GM21737 (cell line): Measurements from ENCODE around the gene DIP2C.

Source experiments
- ATAC-seq: cut with Tn5 transposase; IDR thresholded peaks from one replicate; pipeline ENCODE4 v1.9.1; 2021; ENCODE audit warnings: mild to moderate bottlenecking, moderate library complexity; ENCODE audit not compliant: unreplicated experiment

The DIP2C gene

DNA sequence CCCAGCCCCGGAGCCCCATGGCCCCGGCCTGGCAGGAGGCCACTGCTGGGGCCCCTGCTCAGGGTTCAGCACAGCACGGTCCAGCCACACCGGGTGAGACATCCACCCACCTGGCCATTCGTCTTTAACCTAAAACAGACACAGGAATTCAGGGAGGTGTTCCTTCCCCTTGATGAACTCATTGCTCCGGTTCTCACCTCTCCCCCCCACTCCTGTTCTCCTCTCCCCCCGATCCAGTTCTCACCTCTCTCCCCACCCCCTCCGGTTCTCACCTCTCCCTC is 129.8 kb downstream of the DIP2C start:
- ATAC-seq = no peak

DNA sequence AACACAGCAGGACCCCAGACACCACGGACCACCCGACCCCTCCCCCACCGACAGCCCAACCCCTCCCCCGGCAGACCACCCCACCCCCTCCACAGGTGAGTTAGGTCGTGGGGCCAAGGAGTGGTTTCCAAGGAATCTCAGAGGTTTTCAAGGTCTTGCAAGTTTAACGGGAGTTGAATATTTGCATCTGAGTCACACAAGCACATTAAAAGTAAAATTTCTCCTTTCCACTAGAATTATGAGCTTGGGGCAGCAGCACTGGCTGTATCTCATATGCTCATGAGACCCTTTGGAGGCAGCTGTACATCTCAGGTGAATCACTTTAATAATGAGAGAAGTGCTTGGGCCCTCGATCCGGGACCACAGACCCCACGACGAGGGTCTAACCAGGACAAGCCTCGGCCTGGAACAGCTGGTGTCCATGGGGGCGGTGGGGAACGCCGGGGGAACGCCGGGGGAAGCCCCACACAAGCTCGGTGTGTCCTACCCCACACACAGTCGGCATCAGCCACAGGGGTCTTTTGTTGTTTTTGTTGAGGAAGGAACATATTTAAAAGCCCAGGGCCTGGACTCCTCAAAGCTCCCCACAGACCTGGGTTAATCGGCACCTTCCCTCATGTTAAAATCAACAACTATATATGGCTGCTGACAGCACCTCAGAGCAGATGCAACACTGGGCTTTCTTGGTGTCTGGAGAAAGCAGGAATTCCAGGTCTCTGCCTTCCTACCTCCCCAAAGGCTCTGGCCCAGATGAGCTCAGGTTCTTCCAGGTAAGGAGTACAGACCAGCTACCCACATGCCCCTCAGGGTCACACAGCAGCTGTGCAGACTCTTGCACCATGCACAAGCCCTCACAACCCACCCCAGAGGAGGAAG is 130.3 kb downstream of the DIP2C start:
- no peak for ATAC-seq

- ATAC-seq = no peak
These were observed 131.1 kb downstream of the DIP2C start for GRCh38 chr10:558364-558763.

- no peak for ATAC-seq
These were observed 131.6 kb downstream of the DIP2C start for GRCh38 chr10:557792-558328.

- ATAC-seq = no peak
These were observed 132.4 kb downstream of the DIP2C start for GRCh38 chr10:556971-557637.

GRCh38 chr10:555682-556350 is 133.7 kb downstream of the DIP2C start:
- no peak for ATAC-seq

GRCh38 chr10:555281-555680 is 134.2 kb downstream of the DIP2C start:
- no peak for ATAC-seq

DNA sequence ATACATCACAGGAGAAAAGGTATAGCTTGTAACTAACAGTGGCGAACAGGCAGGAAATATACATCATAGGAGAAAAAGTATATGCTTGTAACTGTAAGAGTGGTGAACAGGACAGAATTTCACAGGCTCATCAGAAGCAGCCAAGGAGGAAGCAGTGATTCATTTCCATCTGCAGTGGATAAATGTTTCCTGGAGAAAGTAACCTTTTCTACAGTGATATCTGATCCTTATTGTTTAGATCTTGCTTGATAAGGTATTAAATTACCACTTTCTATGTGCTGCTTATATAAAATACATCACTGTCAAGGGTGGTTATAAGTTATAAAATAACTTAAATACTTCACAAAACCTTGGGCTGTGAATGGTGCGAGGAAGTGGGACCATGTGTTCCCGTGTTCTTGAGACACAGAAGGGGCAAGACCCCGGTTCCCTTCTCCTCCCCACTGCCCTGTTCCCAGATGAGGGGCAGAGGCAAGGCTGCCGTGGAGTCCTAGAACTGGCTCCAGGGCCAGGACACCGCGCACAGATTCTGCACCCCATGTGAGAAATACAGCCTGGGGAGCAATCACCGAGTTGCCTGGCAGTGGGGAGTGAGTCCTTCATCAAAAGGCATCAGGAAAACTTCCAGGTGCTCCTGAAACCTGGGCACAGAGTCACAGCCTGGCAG is 135.2 kb downstream of the DIP2C start:
- ATAC-seq = no peak

DNA sequence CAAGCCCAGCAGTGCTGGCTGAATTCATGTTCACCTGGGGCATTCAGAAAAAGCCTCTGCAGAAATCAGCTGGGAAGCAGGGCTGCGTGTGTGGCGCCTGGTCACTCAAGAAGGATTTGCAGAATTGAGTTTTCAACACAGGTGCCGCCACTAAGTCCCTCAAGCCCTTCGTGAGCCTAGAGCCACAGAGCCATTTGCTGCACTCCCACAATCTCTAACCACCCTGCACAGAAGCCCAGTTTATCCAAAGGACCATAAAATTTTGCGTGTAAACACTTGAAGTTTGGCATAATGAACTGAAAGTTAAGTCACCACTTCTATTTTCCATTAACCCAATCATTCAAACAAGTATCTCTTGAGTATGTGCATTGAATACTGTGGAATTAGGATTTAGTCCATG is 136.2 kb downstream of the DIP2C start:
- no peak for ATAC-seq

- no peak for ATAC-seq
These were observed 136.8 kb downstream of the DIP2C start for GRCh38 chr10:552679-553078.

- ATAC-seq = no peak
These were observed 137.9 kb downstream of the DIP2C start for GRCh38 chr10:551373-552252.

- ATAC-seq = no peak
These were observed 138.6 kb downstream of the DIP2C start for GRCh38 chr10:550665-551372.

- ATAC-seq = no peak
These were observed 140.1 kb downstream of the DIP2C start for GRCh38 chr10:549391-549790.

DNA sequence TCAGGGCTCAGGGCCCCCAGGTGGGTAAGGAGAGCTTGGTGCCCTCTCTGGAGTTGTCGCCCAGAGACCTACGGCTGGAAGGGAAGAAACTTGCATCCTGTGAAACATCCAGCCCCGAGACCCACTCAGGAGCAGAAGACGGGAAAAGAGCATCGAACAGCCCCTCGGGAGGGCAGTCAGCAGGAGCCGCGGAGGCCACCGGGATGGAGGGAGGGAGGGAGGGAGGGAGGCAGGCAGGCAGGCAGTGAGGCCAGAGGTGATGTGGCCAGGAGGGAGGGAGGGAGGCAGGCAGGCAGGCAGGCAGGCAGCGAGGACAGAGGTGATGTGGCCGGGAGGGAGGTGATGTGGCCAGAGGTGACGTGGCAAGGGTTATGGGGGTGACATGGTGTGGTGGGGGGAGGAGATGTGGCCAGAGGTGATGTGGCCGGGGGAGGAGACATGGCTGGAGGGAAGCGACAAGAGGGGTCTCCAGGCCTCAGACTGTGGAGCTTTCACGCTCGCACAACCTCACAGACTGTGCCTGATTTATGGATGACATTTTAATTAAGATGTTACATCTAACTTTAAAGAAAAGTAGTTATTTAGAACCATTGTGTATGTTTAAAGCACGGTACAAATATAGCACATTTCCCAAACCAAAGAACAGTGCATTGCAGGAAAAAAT is 141.1 kb downstream of the DIP2C start:
- no peak for ATAC-seq

DNA sequence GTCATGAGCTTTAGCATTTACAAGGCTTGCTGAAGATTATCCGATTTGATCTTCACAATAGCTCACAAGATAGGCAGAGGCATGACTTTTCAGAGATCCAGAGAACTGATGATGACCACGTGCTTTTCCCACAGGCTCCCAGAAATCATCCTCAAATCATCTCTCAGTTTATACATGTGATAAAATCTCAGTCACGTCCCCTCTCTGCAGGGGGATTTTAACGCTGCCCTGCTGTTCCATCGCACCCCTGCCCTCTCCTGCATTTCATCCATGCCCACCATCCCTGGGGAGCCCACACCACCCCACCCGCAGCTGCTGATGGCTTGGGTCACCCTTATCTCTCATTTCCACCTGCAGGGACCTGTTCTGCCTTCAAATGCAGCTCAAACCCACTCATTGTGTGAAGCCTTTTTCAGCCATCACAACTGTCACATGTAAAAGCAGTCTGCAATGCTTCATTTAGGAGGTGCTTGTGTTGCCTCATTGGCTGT is 141.8 kb downstream of the DIP2C start:
- ATAC-seq = no peak

- no peak for ATAC-seq
These were observed 142.4 kb downstream of the DIP2C start for GRCh38 chr10:546971-547590.

DNA sequence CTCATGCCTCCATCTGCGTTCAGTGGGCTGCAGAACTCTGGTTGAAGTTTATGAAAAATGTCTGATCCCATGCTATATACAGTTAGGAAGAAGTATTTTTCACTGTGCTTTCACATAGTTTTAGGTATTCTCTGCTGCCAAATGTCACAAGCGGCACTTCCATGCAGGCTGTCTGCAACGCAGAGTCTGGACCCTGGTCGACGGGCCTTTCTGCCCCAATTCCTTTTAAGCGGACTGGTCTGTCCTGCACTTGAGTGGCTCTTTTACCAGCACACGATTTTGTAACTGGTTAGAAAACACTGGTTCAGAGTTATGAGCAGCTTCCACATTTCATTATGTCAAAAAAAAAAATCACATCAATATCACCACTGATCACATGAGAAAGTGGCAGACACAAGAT is 143.0 kb downstream of the DIP2C start:
- ATAC-seq = no peak
